ENCODE data around the gene GREM1.

The GREM1 gene

GRCh38 chr15:32716915-32717425 lies 834 bp upstream of the GREM1 start:
- DNase-seq (ENCODE audit: low read depth), result no peak
- TF ChIP-seq, protein P1, sequence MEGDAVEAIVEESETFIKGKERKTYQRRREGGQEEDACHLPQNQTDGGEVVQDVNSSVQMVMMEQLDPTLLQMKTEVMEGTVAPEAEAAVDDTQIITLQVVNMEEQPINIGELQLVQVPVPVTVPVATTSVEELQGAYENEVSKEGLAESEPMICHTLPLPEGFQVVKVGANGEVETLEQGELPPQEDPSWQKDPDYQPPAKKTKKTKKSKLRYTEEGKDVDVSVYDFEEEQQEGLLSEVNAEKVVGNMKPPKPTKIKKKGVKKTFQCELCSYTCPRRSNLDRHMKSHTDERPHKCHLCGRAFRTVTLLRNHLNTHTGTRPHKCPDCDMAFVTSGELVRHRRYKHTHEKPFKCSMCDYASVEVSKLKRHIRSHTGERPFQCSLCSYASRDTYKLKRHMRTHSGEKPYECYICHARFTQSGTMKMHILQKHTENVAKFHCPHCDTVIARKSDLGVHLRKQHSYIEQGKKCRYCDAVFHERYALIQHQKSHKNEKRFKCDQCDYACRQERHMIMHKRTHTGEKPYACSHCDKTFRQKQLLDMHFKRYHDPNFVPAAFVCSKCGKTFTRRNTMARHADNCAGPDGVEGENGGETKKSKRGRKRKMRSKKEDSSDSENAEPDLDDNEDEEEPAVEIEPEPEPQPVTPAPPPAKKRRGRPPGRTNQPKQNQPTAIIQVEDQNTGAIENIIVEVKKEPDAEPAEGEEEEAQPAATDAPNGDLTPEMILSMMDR (IDR thresholded peaks at IDR 0.05; ENCODE audit: low read depth, low read length, missing control alignments), result no peak
- in situ Hi-C loops (cut with HindIII; ENCODE audit: low sequenced_read_pairs), result no loop called here
- peak overlapping the region; percentile 62 for H3K4me3 ChIP-seq (ENCODE audit: low read depth, low read length)

DNA sequence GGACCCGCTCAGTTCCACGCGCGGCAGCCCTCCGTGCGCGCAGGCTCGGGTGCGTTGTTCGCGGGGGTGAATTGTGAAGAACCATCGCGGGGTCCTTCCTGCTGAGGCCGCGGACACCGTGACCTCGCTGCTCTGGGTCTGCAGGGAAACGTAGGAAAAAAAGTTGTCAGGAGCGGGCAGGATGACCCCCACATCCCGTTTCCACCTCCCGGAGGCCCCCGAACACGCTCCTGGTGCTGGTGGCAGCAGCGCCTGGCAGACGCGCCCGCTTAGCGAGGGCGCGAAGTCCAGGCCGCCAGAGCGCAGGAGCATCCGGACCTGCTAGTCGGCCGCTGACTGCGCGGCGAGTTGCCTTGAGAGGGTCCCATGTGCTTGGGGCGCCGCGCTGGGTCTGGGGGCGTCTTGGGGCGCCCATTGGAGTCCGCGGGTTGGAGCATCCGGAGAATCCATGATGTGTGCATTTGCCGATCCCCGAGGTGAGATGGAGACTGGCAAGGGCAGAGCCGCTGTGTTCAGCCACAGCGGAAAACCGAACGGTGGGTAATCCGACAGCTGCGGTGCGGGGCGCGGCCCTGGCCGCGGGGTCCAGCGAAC lies 520 bp downstream of the GREM1 start:
- H3K4me3 ChIP-seq (ENCODE audit: low read depth, low read length), result peak overlapping the region; percentile 62

DNA sequence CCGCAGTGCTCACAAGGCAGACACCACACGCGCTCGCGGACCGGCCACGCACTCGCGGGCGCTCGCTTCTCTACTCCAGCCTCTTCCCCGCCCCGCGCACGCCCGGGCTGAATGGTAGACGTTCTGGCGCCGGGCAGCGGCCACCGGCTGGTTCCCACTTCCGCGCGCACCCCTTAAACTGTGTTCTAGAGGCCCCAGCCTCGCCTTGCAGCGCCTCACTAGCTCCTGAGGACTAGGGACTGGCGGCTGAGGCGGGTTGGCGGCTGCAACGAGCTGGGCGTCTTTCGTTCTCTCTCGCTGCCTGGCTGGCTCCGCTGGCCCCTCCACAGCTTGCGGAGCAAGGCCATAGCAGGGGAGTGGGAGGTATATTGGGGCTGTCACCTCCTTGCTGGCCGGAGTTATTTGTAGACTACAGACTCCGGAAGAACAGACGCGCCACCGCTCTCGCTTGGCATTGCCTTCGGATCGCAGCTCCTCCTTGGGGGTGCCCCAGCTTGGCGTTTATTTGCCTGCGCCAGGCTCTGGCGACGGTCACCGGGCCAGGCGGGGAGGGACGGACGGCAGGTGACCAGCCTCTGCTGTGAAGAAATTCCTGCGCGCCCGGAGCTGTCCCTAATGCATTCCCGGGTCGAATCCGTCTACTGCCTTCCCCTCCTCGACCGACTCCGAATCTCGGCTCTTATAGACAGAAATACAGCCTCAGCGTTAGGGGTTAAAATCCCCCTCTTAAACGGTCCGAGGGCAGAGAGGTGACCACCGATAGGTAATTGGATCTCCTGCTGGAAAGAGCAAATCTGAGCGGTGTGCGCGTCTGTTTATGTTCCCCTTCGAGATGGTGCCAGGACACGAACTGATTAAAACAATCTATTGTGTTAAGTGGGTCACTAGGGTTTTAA lies 1.3 kb downstream of the GREM1 start:
- in situ Hi-C loops (cut with HindIII; ENCODE audit: low sequenced_read_pairs), result no loop called here
- DNase-seq (ENCODE audit: low read depth), result no peak
- peak overlapping the region; percentile 62 for H3K4me3 ChIP-seq (ENCODE audit: low read depth, low read length)

More for the DNA sequence above, 520 bp downstream of the GREM1 start:
- in situ Hi-C loops (cut with HindIII; ENCODE audit: low sequenced_read_pairs), result no loop called here
- DNase-seq (ENCODE audit: low read depth), result no peak
- TF ChIP-seq, protein P1 (IDR thresholded peaks at IDR 0.05; ENCODE audit: low read depth, low read length, missing control alignments), result no peak

GRCh38 chr15:32721596-32721995 lies 3.8 kb downstream of the GREM1 start:
- in situ Hi-C loops (cut with HindIII; ENCODE audit: low sequenced_read_pairs), result no loop called here
- TF ChIP-seq, protein P1 (IDR thresholded peaks at IDR 0.05; ENCODE audit: low read depth, low read length, missing control alignments), result no peak
- DNase-seq (ENCODE audit: low read depth), result no peak
- no peak overlapping the region for H3K4me3 ChIP-seq (ENCODE audit: low read depth, low read length)

More for the DNA sequence above, 1.3 kb downstream of the GREM1 start:
- TF ChIP-seq, protein P1 (IDR thresholded peaks at IDR 0.05; ENCODE audit: low read depth, low read length, missing control alignments), result no peak

DNA sequence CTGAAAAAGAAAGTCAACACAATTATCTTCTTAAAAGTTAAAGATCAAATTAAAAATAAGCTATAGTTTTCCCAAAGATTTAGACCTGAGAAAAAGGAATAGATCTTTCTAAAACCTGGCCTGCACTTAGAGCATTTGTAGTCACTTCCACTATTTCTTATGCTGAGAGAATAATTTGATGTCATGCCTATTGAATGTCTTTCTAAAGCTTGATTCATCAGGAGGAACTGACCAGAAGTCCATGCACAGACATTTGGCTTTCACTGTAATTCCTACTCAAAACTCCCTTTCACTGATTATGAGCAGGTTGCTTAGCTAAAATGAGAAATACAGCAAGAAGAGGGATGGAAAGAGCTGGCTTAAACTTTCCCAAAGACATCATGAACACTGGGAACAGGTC lies 4.3 kb downstream of the GREM1 start:
- TF ChIP-seq, protein P1 (IDR thresholded peaks at IDR 0.05; ENCODE audit: low read depth, low read length, missing control alignments), result no peak
- H3K4me3 ChIP-seq (ENCODE audit: low read depth, low read length), result no peak overlapping the region
- DNase-seq (ENCODE audit: low read depth), result no peak
- in situ Hi-C loops (cut with HindIII; ENCODE audit: low sequenced_read_pairs), result no loop called here

GRCh38 chr15:32723171-32723948 lies 5.6 kb downstream of the GREM1 start:
- in situ Hi-C loops (cut with HindIII; ENCODE audit: low sequenced_read_pairs), result no loop called here
- TF ChIP-seq, protein P1 (IDR thresholded peaks at IDR 0.05; ENCODE audit: low read depth, low read length, missing control alignments), result no peak
- no peak for DNase-seq (ENCODE audit: low read depth)

More at GRCh38 chr15:32723171-32723948, 5.6 kb downstream of the GREM1 start:
- no peak overlapping the region for H3K4me3 ChIP-seq (ENCODE audit: low read depth, low read length)

Data from astrocyte of the cerebellum (primary cell).